Mesothelial cell of epicardium (in vitro differentiated cells): ENCODE data around the gene PGAP1. TPM values are rescaled to one million over a fixed set of nuclear protein-coding genes. Genes with fewer than 3 reads are reported as not detected.

Experiments used
- DNase-seq, 2 experiments: peaks; one replicate each; pipeline ENCODE4 v3.0.0; 2021; ENCODE audit warnings: low spot score in 2 of 2; ENCODE audit not compliant: unreplicated experiment in 2 of 2
- H3K27ac Mint-ChIP-seq: 2 replicates; pipeline ENCODE4 v1.8.0; 2021; ENCODE audit warnings: mixed read lengths
- H3K27me3 Mint-ChIP-seq: 2 replicates; pipeline ENCODE4 v1.8.0; 2021; ENCODE audit warnings: low read depth, mixed read lengths
- H3K36me3 Mint-ChIP-seq: 2 replicates; pipeline ENCODE4 v1.8.0; 2021; ENCODE audit warnings: mixed read lengths
- H3K4me1 Mint-ChIP-seq: 2 replicates; pipeline ENCODE4 v1.8.0; 2021; ENCODE audit warnings: mixed read lengths
- H3K4me3 Mint-ChIP-seq: 2 replicates; pipeline ENCODE4 v1.8.0; 2021; ENCODE audit warnings: mild to moderate bottlenecking, moderate library complexity, mixed read lengths
- H3K9me3 Mint-ChIP-seq: 2 replicates; pipeline ENCODE4 v1.8.0; 2021; ENCODE audit warnings: mixed read lengths
- total RNA-seq: library from RNA; stranded (reverse); gene quantifications from 3 replicates; pipeline ENCODE4 v1.2.1, GENCODE V29; 2021
- TF ChIP-seq, protein P1 (sequence below): fragments of 200-600 bp; sonication (generic); IDR thresholded peaks from one replicate; pipeline ENCODE4 v1.5.0; 2021; ENCODE audit warnings: antibody characterized with exemption; ENCODE audit not compliant: unreplicated experiment

PGAP1 gene
- total RNA-seq, 1 donor from 2014 or later, result 55.6 TPM

DNA sequence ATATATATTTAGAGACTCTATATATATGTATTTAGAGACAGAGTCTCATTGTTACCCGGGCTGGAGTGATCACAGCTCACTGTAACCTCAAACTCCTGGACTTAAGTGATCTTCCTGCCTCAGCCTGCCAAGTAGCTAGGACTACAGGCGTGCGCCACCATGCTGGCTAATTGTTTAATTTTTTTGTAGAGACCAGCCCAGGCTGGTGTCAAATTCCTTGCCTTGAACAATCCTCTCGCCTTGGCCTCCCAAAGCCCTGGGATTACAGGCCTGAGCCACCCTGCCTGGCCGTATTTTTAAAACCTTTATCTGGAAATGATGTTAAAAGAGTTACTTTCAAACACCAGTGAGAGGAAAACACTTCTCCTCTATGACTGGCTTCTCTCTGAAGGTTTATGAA is 30.9 kb upstream of the PGAP1 start:
- DNase-seq, result no peak
- peaks cover 5% of the 10 kb centered on the region for H3K4me1 Mint-ChIP-seq
- TF ChIP-seq, protein P1, sequence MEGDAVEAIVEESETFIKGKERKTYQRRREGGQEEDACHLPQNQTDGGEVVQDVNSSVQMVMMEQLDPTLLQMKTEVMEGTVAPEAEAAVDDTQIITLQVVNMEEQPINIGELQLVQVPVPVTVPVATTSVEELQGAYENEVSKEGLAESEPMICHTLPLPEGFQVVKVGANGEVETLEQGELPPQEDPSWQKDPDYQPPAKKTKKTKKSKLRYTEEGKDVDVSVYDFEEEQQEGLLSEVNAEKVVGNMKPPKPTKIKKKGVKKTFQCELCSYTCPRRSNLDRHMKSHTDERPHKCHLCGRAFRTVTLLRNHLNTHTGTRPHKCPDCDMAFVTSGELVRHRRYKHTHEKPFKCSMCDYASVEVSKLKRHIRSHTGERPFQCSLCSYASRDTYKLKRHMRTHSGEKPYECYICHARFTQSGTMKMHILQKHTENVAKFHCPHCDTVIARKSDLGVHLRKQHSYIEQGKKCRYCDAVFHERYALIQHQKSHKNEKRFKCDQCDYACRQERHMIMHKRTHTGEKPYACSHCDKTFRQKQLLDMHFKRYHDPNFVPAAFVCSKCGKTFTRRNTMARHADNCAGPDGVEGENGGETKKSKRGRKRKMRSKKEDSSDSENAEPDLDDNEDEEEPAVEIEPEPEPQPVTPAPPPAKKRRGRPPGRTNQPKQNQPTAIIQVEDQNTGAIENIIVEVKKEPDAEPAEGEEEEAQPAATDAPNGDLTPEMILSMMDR, result no peak
- no peaks in the 10 kb centered on the region for H3K27me3 Mint-ChIP-seq
- H3K4me3 Mint-ChIP-seq, result no peak overlapping the region
- no peak overlapping the region for H3K27ac Mint-ChIP-seq
- H3K36me3 Mint-ChIP-seq, result no peaks in the 10 kb centered on the region
- H3K9me3 Mint-ChIP-seq, result no peaks in the 10 kb centered on the region

DNA sequence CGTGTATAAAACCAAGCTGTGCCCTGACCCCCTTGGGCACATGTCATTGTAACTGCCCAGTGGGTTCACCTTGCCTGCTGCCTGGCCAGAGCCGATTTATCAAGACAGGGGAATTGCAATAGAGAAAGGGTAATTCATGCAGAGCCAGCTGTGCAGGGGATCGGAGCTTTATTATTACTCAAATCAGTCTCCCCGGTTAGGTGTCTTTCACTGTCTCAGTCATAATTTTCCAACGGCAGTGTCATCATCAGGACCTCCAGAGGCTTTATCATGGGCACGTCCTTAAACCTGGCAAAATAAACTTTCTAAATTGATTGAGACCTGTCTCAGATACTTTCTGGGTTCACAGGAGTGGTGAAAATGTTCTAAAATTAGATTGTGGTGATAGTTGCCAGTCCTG is 29.6 kb upstream of the PGAP1 start:
- peaks cover 5% of the 10 kb centered on the region for H3K4me1 Mint-ChIP-seq
- H3K27me3 Mint-ChIP-seq, result no peaks in the 10 kb centered on the region
- no peak overlapping the region for H3K4me3 Mint-ChIP-seq
- no peaks in the 10 kb centered on the region for H3K36me3 Mint-ChIP-seq
- no peaks in the 10 kb centered on the region for H3K9me3 Mint-ChIP-seq
- H3K27ac Mint-ChIP-seq, result no peak overlapping the region
- TF ChIP-seq, protein P1, result no peak
- DNase-seq, result no peak

DNA sequence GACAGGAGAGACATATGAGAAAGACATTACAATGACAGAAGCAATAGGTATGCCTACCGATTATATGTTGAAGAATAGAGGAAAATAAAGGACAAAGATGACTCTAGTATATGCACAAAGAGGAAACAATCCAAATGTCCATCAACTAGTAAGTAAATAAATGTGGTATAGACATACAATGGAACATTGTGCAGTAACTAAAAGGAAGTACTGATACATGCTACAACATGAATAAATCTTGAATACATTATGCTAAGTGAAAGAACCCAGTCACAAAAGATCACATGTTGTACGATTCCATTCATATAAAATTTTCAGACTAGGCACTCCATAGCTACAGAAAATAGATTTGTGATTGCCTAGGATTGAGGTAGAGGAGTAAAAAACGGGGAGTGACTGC is 28.5 kb upstream of the PGAP1 start:
- Mint-ChIP-seq H3K9me3 (no peaks in the 10 kb centered on the region), H3K27ac (no peak overlapping the region), H3K4me3 (no peak overlapping the region)

DNA sequence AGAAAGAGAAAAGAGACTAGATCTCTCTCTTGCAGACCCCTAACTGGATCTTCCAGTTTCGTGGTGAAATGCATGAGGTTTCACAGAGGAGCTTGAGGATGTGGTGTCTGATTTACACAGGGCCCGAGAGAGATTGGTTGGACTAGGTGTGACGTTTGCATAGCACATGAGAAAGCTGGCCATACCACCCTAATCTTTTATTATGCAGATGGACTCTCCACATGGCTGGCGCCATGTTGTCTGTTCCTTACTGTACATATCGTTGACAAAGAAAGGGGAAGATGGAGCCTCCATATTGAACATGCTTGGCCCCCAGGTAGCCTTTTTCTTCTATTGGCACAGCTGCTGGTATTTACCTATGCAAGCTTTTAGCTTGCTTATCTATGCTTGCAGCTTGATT is 27.5 kb upstream of the PGAP1 start:
- no peaks in the 10 kb centered on the region for H3K27me3 Mint-ChIP-seq
- H3K36me3 Mint-ChIP-seq, result no peaks in the 10 kb centered on the region
- DNase-seq, result no peak
- H3K9me3 Mint-ChIP-seq, result no peaks in the 10 kb centered on the region
- no peak overlapping the region for H3K4me3 Mint-ChIP-seq
- peaks cover 5% of the 10 kb centered on the region for H3K4me1 Mint-ChIP-seq
- TF ChIP-seq, protein P1, result no peak
- H3K27ac Mint-ChIP-seq, result no peak overlapping the region

More for the DNA sequence above, 28.5 kb upstream of the PGAP1 start:
- no peaks in the 10 kb centered on the region for H3K36me3 Mint-ChIP-seq
- H3K4me1 Mint-ChIP-seq, result peaks cover 5% of the 10 kb centered on the region
- no peaks in the 10 kb centered on the region for H3K27me3 Mint-ChIP-seq
- DNase-seq, result no peak
- TF ChIP-seq, protein P1, result no peak

DNA sequence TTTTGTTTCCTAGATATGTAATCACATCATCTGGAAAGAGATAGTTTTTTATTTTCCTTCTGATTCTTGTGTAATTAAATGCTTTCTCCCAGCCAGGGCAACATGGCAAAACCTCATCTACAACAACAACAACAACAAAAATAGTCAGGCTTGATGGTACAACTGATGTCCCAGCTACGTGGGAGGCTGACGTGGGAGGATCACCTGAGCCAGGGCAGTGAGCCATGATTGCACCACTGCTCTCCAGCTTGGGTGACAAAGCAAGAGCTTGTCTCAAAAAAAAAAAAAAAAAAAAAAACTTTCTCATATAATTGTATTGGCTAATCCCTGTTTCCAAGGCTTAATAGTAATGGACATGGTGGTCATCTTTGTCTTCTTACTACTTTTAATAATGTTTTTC is 26.4 kb upstream of the PGAP1 start:
- Mint-ChIP-seq H3K27me3 (no peaks in the 10 kb centered on the region), H3K27ac (no peak overlapping the region), H3K9me3 (no peaks in the 10 kb centered on the region), H3K36me3 (no peaks in the 10 kb centered on the region), H3K4me3 (no peak overlapping the region), H3K4me1 (peaks cover 5% of the 10 kb centered on the region)
- TF ChIP-seq, protein P1, result no peak
- no peak for DNase-seq

DNA sequence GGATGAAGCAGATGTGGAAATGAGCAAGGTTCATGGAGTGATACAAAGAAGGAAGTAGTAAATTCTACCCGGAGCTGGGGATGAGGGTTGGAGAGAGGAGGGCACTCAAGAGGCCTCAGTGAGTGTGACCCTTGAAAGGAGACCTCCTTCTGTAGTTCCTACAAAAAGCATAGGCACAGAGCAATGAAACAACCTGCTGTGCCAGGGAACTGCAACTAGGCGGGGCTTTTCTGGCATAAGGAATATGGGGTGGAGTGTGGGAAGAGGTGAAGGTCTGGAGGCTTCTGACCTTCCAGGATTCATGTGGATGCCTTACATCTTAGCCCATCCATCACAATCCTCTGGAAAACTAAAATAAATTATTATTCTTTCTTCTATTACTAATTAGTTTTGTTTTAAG is 25.5 kb upstream of the PGAP1 start:
- H3K36me3 Mint-ChIP-seq, result no peaks in the 10 kb centered on the region
- H3K9me3 Mint-ChIP-seq, result no peaks in the 10 kb centered on the region
- peaks cover 5% of the 10 kb centered on the region for H3K4me1 Mint-ChIP-seq
- no peak overlapping the region for H3K4me3 Mint-ChIP-seq
- no peaks in the 10 kb centered on the region for H3K27me3 Mint-ChIP-seq
- H3K27ac Mint-ChIP-seq, result no peak overlapping the region
- TF ChIP-seq, protein P1, result no peak
- DNase-seq, result no peak
